ENCODE results near the gene NRG2.

- TF ChIP-seq CTCF (IDR thresholded peaks at IDR 0.05) (no peak), EP300 (IDR thresholded peaks at IDR 0.05) (no peak)
These were observed 42.8 kb downstream of the NRG2 start for GRCh38 chr5:140000332-140000731.
